Fibroblast of pulmonary artery (primary cell): ENCODE results near the gene MSRB2.
"Not testable (repeated sequence)": the region's sequence is repeated elsewhere in the genome, so short reads cannot be mapped to it uniquely, and the experiment has no call there.

Experiments
- DNase-seq: peaks from one replicate; pipeline ENCODE4 v3.0.0-alpha.2; 2010; ENCODE audit warnings: low read depth
- H3K4me3 ChIP-seq: replicated peaks from 2 replicates; pipeline ENCODE4 v1.5.1; 2011; ENCODE audit warnings: low read depth, mild to moderate bottlenecking, control low read depth, low read length, moderate library complexity
- TF ChIP-seq, protein P1 (sequence below): IDR thresholded peaks from 2 replicates; pipeline ENCODE4 v1.5.1; 2011; ENCODE audit warnings: mild to moderate bottlenecking, control low read depth, low read length, inconsistent platforms; ENCODE audit errors: missing control alignments

MSRB2 gene

DNA sequence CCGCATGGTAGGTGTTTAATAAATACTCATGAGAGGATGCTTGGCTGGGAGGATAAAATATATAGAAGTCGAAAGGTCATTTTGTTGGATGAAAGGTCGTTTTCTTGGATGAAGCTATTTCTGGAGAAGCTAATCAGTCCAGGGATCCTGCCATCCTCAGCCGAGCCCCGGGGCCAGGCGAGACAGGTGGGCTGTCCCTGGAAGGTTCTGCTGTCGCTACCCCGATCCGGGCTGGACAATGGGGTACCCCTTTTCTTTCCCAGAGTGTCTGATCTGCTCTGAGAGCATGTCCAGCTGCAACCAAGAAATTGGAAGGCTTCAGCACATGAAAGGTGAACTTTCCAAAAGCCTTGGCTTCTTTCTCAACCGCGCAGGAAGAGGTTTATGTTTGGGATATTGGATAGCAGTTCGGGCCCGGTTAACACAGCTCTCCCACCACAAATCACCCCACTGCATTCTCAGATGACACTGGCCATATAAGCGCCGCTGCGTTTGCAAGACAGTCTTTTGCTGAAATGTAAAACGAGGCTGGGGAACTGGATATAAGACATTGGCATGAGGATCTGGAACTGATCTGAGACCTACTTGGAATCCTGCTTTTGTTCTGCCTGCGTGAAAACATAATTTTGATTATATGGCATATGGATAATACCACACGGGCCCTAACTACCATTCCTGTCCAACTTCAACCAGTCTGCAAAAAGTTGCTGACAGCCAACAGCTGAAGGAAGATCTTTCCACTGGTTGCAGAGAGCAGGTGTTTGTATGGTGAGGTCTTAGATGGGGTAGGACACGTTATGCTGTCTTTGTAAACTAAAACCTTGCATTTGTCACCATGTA lies 31.2 kb upstream of the MSRB2 start:
- TF ChIP-seq, protein P1, sequence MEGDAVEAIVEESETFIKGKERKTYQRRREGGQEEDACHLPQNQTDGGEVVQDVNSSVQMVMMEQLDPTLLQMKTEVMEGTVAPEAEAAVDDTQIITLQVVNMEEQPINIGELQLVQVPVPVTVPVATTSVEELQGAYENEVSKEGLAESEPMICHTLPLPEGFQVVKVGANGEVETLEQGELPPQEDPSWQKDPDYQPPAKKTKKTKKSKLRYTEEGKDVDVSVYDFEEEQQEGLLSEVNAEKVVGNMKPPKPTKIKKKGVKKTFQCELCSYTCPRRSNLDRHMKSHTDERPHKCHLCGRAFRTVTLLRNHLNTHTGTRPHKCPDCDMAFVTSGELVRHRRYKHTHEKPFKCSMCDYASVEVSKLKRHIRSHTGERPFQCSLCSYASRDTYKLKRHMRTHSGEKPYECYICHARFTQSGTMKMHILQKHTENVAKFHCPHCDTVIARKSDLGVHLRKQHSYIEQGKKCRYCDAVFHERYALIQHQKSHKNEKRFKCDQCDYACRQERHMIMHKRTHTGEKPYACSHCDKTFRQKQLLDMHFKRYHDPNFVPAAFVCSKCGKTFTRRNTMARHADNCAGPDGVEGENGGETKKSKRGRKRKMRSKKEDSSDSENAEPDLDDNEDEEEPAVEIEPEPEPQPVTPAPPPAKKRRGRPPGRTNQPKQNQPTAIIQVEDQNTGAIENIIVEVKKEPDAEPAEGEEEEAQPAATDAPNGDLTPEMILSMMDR, result no peak
- H3K4me3 ChIP-seq, result no peak overlapping the region

DNA sequence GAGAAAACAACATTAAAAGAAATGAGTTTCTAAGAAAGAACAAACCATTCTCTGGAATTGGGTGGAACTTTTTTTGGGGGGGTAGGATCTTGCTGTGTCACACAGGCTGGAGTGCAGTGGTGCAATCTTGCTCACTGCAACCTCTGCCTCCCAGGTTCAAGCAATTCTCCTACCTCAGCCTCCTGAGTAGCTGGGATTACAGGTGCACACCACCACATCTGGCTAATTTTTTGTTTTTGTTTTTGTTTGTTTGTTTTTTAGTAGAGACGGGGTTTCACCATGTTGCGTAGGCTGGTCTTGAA lies 30.6 kb upstream of the MSRB2 start:
- DNase-seq, H3K4me3 ChIP-seq: not testable (repeated sequence)

More for the DNA sequence above, 31.2 kb upstream of the MSRB2 start:
- DNase-seq, result no peak

DNA sequence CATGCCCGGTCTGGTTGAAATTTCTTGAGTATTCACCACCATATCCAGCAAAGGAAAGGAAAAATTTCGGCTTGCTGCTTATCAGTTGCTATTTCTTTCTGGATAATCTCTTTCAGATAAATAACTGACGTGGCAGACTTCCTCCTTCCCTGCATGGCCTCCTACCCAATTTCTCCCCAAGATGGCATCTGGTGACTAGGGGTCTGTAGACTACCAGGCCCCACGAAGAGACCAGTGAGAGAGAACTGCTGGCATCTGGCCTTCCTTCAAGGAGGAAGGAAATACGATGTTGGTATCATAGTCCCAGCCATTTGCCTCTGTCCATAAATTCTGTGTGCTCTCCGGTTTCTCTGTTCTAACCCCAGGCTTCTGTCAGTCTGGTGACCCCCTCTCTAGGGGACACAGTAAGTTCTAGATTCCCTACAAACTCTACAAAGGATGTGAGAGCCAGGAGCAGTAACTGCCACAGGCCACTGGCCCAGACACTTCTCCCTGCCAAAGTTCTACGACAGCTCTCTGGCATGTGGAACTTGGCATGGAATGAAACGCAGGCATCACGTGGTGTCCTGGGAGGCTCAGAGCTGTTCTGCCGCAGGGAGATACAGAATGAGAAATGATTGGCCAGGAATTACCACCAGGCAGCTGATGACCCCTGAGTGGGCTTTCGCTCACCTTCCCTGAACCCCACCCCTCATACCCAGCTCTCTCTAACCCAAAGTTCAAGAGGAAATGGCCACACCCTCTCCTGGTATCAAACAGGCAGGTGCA lies 30.0 kb upstream of the MSRB2 start:
- H3K4me3 ChIP-seq, result no peak overlapping the region
- TF ChIP-seq, protein P1, result no peak
- DNase-seq, result peak; percentile 85

DNA sequence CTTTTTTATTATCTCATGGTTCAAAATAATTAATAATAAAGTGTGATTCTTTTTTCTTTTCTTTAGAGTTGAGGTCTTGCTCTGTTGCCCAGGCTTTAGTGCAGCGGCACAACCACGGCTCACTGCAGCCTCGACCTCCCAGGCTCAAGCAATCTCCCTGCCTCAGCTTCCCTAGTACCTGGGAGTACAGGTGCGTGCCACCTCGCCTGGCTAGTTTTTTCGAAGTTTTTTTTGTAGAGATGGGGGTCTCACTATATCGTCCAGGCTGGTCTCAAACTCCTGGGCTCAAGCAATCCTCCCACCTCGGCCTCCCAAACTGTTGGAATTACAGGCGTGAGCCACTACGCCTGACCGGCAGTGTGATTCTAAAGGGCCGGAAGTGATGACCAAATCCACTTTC lies 28.0 kb upstream of the MSRB2 start:
- no peak for DNase-seq
- no peak overlapping the region for H3K4me3 ChIP-seq
- TF ChIP-seq, protein P1, result no peak

DNA sequence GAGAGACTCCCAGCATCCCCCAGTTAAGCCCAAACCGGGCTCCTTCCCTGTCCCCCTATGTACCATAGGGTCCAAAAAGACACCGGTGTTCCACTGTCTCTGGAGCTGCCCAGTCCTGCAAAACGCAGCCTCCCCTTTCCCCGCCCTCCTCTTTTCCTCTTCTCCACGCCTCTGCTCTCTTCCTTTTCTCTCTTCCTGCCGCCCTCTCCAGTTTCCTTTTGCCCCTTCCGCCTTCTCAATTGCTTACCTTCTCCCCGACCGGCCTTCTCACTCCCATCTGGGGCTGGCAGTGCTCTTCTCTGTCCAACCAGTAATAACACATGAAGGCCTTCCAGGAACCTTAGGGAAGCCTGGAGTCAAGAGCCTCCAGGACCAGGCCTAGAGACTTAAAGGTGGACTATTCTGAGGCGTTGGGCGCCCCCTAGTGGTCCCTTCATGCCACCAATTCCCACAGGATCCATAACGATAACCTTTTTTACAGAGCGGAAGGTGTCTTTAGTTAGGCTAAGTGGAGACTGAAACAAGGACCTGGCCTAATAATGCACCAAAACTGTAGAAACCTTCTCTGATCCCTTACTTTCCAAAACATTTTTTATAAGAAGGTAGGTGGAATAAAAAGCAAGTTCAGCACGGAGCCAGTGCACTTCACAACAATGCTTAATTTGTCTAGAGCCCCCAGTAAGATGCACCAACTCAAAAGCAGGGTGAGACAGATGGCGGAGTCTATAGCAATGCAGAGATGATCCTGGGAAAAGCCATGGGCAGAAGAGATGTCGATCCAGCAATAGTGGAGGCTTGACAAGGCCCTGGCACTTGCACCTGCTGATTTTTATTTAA lies 27.2 kb upstream of the MSRB2 start:
- no peak overlapping the region for H3K4me3 ChIP-seq
- peak; percentile 85 for DNase-seq
- TF ChIP-seq, protein P1, result peak; percentile 80

DNA sequence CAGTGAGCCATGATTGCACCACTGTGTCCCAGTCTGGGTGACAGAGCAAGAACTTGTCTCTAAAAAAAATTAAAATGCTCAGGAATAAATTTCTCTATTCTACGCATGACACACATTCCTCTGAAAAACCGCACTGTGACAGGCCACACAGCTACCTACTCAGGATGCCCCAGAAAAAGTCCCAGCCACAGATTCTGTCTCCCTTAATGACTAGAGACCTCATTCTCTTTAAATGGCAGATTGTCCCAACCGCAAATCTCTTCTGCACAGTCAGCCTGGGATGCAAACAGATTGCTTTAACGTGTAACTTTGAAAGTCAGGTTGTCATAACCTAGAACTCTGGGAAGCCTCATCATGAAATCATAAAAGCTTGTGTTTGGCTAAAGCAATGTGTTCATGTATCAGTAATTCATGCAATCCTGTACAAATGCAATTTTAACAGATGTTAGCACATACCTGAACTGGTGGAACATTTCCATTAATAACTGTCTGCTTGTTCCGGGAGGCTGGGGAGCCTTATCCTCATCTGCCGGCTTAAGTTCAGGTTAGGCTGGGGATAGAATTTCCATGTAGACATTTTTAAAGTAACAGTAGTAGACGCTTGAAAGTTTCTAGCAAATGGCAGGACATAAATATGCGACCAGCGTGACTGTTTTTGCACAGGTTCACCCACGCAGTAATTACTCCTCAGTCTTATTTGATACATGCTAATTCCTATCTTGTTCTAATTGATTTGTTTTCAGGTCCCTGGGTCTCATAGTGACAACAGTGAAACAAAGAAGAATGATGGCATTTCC lies 26.2 kb upstream of the MSRB2 start:
- no peak overlapping the region for H3K4me3 ChIP-seq
- DNase-seq, result no peak
- TF ChIP-seq, protein P1, result no peak

DNA sequence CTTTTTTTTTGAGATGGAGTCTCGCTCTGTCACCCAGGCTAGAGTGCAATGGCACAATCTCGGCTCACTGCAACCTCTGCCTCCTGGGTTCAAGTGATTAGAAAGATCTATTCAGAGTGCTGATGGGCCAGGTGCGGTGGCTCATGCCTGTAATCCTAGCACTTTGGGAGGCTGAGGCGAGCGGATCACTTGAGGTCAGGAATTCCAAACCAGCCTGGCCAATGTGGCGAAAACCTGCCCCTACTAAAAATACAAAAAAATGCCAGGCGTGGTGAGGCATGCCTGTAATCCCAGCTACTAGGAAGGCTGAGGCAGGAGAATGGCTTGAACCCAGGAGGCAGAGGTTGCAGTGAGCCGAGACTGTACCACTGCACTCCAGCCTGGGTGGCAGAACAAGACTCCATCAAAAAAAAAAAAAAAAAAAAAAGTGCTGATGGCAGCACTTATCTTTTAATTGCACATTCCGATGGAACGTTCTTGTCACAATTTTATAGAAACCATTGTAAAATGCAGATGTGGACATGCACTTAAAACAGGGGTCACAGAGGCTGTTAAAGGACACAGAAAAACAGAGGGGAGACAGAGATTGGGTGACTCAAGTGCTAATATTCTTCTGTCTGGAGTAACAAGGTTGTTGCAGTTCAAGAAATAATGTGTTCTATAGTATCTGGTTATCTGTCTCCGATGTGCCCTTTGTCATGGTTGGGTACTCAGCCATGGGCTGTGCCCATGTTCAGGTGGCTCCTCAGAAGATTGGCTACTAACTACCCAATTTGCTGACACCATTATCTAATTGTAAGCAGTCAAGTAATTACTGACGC lies 25.1 kb upstream of the MSRB2 start:
- not testable (repeated sequence) for DNase-seq, H3K4me3 ChIP-seq
